Stimulated activated CD4-positive, alpha-beta T cell treated with anti-CD3 and anti-CD28 coated beads, Interleukin-4, amount 100 ng/mL, for 24 hours (primary cell): ENCODE measurements around the gene LAMB1.

Experiments
- DNase-seq: peaks from one replicate; pipeline ENCODE4 v3.0.0-alpha.2; 2020

The LAMB1 gene

DNA sequence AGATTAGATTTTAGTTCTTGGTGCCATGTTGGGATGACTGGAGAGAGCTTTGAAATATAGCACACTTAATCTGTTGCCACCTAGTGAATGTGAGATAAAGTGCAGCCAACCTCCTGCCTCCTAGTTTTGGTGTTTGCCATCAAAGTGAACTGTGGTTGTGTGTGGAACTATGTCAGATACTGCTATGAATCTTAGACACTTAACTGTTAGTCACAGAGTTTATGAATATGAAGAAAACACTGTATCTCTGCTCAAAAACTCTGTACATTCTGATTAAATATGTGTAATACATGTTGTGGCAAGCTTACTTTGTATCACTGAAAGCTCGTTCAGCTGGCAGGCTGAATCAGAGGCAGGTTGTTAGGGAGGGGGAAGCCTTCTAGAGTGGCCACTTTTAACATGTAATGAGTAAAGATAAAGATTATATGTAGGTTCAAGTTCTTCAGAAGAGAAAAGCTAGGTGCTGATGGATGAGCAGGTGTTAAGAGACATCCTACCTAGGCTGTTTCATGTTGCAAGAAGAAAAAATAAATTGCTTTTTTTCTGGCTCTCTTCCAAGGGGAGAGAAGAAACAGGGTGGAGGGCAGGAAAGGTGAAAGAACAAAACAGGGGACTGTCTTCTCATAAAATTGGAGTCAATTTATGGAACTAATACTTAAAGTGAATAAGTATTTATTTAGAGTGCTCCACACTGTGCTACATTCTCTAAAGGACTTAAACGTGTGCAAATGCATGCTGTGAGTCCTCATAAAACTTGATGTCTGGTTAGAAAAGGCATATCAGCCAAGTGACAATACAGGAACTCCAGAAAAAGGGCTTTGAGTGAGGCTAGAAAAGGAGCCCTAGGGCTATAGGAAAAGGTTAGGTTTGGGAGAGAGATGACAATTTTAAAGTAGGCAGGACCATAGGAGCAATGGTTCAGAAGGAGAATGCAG is 14.1 kb upstream of the LAMB1 start:
- no peak for DNase-seq

DNA sequence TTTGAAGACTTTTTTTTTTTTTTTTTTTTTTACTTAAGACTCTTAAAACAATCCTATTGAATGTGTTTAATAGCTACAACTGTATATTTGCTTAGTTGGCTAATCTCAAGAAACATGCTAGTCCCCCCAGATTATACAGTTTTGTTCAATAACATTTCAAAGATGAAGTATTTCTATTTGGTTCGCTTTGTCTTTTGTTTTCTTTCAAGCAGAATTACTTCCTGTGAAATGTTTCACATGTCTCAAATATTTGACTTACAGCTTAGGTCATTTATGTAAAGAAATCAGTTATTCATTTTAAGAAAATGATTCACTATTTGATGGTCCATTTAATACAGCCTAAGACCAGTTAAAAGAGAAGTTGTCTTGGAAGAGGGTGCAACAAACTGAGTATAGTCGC is 12.8 kb upstream of the LAMB1 start:
- no peak for DNase-seq

DNA sequence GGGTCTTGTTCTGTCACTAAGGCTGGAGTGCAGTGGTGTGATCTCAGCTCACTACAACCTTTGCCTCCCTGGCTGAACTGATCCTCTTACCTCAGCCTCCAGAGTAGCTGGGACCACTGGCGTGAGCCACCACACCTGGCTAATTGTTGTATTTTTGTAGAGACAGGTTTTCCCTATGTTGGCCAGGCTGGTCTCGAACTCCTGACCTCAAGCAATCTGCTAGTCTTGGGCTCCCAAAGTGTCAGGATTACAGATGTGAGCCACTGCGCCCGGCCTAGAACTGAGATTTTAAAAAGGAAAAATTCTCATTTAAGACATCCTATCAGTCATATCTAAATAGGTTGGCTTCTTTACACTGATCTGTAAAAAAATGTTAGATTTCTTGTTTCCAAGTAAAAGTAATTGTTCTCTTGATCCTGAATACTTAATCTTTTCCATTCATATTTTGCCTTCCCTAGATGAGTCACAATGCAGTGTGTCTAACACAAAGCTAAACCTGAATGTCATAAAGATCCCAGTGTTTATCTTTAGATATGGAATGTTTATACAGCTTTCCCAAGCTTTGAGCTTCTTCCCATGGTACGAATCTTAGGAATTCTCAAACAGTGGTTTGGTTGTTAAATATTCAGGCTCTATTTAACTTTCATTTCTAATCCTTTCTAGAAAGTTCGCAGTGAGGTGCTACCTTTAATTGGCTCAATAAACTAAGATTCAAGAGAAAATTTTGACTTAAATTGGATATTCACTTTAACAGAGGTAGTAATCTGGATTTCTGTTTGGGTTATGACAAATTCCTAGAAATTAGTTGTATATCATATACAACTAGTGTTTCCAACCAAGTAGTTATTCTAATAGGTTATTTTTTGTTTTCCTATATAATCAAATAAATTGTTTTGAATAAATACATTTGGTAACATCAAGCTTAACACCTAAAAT is 12.1 kb upstream of the LAMB1 start:
- no peak for DNase-seq

- DNase-seq, result no peak
Observed at GRCh38 chr7:108014215-108014614, 11.3 kb upstream of the LAMB1 start.

GRCh38 chr7:108012499-108013430 is 9.8 kb upstream of the LAMB1 start:
- DNase-seq, result no peak

DNA sequence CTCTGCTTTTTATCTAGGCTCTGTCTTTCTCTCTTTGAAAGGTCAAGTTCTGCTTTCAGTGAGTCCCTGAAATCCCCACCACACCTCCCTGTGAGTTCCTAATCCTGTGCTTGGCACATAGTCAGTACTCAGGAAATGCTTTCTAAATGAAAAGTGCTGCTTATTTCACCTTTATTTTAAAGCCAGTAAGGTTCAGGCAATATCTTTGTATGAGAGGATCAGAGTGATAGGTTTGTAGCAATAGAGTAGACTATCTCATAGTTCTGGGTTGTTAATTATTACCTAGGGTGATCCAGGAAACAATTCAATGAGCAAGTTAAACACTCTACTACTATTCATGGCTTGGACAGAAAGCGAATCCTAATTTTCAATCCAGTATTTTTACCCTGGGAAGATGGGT is 7.4 kb upstream of the LAMB1 start:
- DNase-seq, result no peak

DNA sequence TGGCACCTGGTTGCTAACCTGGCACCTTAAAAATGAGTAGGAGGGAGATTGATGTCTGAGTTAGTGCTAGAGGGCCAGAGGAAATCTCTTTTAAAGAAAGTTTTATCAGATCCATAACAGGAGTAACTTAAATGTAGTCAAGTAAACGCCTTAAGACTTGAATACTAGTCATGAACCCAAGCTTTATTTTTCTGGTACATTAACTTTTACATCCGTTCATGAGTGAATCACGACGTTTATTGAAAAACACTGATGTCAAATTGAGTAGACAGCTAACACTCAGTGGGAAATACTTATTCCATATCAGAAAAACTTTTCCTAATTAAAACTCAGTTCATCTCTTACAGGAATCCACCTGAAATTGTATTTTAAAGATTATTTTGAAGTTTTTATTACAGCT is 6.9 kb upstream of the LAMB1 start:
- no peak for DNase-seq

DNA sequence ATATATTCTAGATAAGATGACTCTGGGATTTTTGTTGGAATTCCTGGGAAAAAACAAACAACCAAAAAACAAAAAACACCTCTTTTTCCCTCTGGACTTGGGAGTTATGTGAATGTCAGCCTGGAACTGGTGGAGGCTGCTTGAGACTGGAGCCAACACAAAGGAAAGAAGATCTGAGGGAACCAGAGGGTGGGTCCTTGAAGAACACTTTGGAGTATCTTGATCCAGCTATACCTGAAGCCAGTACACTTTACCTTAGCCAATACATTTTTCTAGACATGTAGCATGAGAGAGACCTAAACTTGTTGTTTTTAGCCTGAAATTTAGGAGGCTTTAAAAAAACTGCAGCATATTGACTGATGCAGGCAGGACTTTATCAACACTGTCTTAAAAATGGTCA is 5.9 kb upstream of the LAMB1 start:
- DNase-seq, result no peak

DNA sequence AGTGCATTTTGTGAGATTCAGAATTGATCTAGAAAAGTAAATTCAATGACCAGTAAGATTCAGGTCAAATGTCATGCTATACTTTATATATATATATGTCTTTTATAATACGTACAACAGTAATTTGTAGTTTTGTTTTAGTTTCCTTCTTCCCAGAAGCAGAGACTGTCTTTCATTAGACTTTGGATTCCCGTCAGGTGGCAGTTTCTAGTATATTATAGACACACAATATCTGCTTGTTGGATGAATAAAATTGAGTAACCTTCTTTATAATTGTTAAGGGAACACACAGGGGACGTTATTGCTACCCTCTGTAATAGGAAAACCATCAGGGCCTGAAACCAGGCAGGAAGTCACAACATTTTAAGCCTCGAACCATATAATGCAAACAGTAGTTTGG is 5.3 kb upstream of the LAMB1 start:
- no peak for DNase-seq

DNA sequence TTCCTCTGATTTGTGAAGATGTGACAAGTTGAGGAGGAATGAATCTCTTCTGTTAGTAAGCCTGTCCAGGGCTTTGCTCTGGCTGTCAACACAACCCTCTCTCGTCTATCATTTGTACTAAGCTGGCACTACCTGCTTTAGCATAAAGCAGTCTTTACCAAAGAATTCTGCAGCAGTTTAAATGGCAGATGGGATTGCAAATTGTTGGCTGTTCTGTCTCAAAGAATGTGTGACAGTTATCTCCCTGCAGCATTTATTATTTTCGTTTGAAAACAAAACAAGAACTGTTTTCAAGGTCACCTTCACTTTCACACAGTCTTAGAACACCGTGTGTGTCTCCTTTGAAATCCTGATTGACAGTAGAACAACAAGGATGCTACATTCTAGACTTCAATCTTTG is 4.8 kb upstream of the LAMB1 start:
- DNase-seq, result no peak

DNA sequence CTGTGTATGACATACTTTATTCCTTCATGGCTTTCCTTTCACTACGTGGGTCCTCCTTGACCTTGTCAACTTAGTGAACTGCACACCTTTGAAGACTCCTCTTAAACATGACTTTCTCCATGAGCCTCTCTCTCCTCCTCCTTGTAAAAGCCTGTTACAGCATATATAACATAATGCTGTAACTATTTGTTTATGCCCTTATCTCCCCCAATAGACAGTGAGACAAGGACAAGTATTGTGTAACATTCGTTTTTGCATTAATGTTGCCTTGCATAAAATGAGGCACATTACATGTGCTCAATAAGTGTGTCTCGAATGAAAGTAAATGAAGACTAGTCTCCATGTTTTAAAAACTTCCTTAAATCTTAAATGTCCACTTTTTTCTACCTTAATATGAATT is 4.3 kb upstream of the LAMB1 start:
- no peak for DNase-seq

- DNase-seq, result no peak
Observed at GRCh38 chr7:108004220-108005142, 1.5 kb upstream of the LAMB1 start.

DNA sequence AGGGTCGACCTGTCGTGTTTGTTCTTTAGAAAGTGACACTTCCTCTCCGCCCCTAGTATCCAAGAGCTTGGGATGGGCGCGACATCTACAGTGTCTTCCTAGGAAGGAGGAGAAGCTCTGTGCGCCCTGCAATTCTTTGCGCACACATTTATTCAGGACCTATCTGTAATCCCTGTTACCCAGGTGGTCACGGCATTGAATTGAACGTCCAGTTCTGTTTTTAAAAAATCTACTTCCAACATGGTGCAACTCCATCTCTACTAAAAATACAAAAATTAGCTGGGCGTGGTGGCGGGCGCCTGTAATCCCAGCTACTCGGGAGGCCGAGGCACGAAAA is 606 bp upstream of the LAMB1 start:
- DNase-seq, result no peak

DNA sequence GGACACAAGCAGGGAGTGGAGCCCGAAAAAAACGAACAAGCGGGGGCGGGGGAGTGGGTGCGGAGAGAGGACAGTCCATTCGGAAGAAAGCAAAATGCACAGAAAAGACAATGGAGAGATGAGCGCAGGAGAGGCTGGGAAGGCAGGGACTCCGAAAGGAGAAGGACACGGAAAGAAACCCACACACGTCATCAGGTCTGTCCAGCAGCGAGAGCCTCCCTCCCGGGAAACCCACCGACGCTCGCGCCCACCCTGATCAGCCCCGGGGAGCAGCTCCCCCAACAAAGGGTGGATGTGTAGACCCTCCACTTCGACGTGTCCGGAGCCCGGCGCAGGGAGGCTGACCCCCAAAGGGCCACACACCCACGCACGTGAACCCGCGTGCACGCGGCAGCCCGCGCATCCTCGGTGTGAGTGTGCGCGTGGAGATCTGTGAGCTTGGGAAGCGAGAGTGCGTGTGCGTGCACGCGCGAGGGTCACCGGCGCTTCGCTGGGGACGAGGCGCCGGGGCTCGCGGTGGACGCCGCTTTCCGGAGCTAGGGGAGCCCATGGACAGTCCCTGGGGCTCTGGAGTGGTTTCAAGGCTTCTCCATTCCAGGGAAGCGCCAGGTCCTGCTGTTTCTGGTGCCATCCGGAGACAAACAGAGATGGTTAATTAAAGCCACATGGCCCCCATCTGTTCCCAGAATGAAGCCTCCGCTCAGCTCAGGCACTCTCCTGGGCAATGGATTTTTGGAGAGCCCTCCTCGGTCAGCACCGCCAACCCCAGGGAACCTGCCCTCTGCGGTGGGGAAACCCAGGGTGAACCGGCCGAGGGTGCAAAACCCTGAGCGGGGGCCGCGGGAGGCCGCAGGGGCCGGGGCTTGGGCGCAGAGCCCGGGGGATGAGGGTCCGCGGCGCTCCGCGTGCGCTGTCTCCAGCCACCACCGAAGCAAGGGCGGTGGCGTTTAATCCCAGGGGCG is 916 bp downstream of the LAMB1 start:
- no peak for DNase-seq

- no peak for DNase-seq
Observed at GRCh38 chr7:108000875-108001763, 1.8 kb downstream of the LAMB1 start.

DNA sequence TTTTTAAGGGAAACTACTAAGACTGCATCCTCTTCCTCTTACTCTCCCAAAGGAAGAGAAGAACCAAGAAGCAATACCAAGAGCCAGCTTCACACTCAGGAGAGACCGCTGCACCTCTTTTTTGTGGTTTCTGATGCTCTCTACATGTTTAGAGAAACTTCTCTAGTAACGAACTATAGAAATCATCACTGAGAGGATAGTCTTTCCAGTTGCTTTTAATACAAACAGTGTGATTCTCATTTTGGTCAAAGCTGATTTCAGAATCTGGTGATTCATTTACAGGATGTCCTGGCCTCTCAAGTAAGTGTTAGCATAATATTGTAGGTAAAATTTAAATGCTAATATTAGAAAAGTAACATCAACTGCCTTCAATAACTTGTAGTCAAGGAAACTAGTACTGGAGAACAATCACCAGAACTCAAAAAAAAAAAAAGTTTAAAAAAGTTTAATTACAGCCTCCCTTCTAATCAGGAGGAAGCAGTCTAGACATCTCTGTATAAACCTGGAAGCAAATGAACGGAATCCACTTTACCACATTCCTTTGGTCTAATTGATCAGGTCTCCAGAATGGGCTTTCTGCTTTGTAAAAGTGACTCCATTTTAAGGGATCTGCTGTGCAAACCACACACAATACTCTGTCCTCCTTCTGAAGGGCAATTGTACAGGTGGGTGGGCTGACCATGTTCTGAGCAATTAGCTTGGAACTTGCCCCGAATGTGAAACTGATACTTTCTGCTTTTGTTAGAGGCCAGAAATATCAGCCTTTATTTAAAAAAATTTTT is 3.0 kb downstream of the LAMB1 start:
- no peak for DNase-seq

DNA sequence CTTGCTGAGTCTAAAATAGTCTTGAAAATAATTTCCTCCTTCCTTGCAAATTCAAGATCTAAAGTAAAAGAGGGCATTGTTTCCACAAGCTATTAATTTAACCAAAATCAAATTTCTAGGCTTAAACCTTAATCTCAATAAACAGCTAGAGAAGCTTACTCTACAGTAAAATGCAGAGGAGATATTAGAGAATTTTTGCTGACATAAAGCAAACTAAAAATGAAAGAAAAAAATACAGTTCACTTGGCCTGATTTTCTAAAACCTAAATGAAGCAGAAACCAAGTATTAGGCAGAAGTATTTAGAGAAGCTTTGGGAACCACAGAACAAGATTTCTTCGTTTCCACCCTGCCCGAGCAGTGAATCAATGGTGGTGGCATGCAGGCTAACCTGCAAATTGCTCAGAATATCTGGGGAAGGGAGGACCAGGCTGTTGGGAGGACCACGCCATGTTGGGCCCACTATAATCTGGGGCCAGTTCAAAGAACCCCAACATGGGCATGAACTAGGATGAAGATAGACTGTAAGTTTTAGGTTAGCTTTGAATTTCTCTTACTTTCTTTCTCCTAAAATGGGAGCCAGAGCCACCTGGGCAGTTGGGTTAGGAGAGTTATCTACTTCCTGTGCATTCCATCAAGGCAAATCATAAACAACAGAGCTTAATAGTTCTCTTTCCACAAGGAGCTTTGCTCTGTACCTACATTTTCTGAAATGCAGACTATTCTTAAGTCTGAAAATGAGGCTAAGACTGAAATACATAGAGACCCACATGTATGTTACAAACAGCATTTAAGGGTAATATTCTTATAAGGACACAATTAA is 4.1 kb downstream of the LAMB1 start:
- DNase-seq, result no peak

DNA sequence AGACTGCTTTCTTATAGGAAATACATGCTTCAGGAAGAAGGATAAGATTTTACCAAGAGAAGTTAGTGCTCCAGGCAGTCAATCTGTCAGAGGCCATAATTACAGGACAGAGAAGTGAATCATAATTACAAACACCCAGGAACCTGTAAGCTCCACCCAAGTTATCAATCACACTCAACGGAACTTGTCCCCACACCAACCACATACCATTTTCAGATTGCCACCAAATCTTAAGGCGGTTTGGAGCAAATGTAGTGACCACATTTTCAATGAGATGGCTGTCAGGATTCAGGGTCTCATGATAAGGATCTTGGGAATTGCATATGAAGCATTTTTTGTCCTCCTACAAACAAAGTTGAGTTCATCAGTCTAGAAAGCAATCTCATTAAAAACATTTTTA is 4.8 kb downstream of the LAMB1 start:
- no peak for DNase-seq
